HG02938 (cell line): ENCODE results near the gene CROCC2.

Experiments
- ATAC-seq: cut with Tn5 transposase; IDR thresholded peaks from one replicate; pipeline ENCODE4 v1.9.1; 2021; ENCODE audit warnings: mild to moderate bottlenecking, moderate library complexity; ENCODE audit not compliant: unreplicated experiment

CROCC2 gene

GRCh38 chr2:240932724-240933047, 26.6 kb downstream of the CROCC2 start:
- ATAC-seq, result no peak

- ATAC-seq, result no peak
These were observed 27.2 kb downstream of the CROCC2 start for GRCh38 chr2:240933048-240933965.

- ATAC-seq, result no peak
These were observed 28.0 kb downstream of the CROCC2 start for GRCh38 chr2:240933966-240934700.

- ATAC-seq, result no peak
These were observed 28.6 kb downstream of the CROCC2 start for GRCh38 chr2:240934701-240935102.

- ATAC-seq, result no peak
These were observed 29.2 kb downstream of the CROCC2 start for GRCh38 chr2:240935103-240935876.

- ATAC-seq, result no peak
These were observed 30.0 kb downstream of the CROCC2 start for GRCh38 chr2:240936106-240936505.

GRCh38 chr2:240946046-240946445, 39.9 kb downstream of the CROCC2 start:
- ATAC-seq, result no peak

GRCh38 chr2:240946654-240947053, 40.5 kb downstream of the CROCC2 start:
- ATAC-seq, result no peak

- ATAC-seq, result no peak
These were observed 41.0 kb downstream of the CROCC2 start for GRCh38 chr2:240947176-240947575.

- no peak for ATAC-seq
These were observed 41.5 kb downstream of the CROCC2 start for GRCh38 chr2:240947607-240948006.

- ATAC-seq, result no peak
These were observed 42.0 kb downstream of the CROCC2 start for GRCh38 chr2:240948086-240948485.

- no peak for ATAC-seq
These were observed 43.0 kb downstream of the CROCC2 start for GRCh38 chr2:240948905-240949790.

GRCh38 chr2:240949791-240950705, 43.9 kb downstream of the CROCC2 start:
- ATAC-seq, result no peak

- no peak for ATAC-seq
These were observed 45.0 kb downstream of the CROCC2 start for GRCh38 chr2:240951045-240951594.

GRCh38 chr2:240952496-240953246, 46.5 kb downstream of the CROCC2 start:
- ATAC-seq, result no peak

GRCh38 chr2:240953426-240954410, 47.6 kb downstream of the CROCC2 start:
- no peak for ATAC-seq
